ENCODE results near the gene CKLF.
"Not testable (repeated sequence)": the region's sequence is repeated elsewhere in the genome, so short reads cannot be mapped to it uniquely, and the experiment has no call there.

Gene CKLF

GRCh38 chr16:66544016-66544757 is 8.2 kb upstream of the CKLF start:
- DNase-seq: no peak

DNA sequence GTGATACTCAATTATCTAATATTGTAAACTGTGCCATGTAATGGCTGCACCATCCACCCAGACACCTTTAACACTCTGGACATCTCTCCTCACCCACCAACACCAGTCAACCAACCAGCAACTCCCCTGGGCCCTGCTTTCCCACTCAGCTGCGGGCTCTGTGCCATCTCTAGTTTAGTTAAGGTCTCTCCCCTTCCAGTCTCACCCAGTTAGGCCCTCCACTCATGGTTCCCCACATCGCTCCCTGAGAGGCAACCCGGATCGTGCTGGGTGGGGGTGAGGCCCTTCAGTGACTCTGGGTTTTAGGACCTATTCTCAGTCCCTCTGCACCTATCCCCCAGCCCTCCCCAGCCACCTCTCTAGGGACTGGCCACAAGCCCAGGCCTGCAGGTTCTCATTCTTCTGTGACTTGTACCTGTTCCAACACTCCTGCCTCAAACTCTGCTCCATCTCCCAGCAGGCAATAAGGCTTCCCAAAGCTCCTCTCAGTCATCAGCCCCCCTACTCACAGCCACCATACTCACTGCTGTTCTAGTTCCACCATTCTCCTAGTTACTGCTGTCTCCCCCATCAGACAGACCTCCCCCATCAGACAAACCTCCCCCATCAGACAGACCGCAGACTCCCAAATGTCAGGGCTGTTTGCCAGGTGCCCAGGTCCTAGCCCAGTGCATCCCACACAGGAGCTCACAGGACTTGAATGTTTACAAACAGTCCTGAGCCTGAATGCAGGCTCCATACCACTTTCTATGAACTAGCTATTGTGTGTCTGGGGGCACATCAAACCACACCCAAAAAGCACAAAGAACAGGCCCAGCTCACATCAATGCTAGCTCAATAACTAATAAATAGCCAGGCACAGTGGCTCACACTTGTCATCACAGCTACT is 5.0 kb upstream of the CKLF start:
- no peak for DNase-seq

- DNase-seq: no peak
Observed at GRCh38 chr16:66548068-66548467, 4.3 kb upstream of the CKLF start.

DNA sequence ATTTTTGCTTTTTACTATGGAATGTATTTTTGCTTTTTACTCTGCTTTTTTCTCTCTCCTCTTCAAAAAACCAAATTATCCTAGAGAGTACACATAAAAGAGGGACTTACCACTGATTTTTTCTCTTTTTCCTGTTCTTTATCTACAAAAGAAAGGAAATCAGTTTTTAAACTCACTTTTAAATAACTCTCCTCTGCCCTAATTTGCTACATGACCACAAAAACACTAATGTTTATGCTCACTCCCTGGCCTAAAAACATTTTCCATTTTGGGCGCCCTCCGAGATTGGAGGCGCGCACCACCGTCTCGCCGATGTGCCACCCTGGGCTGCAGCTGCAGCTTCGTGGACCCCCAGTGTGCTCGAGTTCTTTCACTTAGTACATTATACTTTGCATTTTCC is 3.5 kb upstream of the CKLF start:
- DNase-seq: no peak

DNA sequence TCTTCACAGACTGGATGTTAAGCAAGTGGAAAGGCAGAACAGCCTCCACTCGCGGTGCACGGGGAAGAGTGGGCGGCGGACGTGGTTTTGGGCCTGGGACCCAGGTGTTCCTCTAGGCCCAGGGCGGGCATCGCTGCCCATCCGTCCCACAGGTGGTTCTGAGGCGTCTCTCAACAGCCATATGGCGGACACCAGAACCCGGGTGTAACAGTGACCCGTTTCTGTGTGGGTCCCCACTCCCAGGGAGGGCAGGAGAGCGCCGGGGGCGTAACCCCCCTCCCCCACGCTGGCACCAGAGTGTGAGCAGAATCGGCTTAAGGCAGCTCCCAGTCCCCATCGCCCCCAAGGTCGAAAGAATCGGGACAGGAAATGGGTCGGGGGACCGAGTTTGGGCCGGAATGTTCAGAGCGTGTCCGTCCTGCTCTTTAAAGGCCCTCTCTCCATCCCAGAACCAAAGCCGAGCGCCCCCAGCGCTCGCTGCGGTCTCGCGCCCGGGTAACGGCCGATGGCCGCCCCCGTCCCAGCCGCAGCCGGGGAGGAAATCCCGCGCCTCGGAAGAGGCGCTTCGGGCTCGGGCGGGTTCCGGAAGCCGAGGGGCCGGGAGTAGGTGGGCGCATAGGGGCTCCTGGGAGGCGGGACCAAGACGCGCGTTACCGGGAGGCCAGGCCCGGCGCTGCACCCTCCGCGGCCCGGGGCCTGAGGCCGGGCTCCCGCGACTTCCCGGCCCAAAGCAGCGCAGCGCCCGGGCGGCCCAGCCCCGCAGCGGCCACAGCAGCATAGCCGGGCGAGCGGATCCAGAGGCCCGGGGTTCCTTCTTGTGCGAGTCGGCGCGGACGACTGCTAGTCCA is 2.9 kb upstream of the CKLF start, which contains the start of gene TK2:
TK2 (minus strand) TSS at position 839 of the 848 bp plus-strand sequence; CDS start at position 778, 61 bp downstream.
- DNase-seq: no peak

DNA sequence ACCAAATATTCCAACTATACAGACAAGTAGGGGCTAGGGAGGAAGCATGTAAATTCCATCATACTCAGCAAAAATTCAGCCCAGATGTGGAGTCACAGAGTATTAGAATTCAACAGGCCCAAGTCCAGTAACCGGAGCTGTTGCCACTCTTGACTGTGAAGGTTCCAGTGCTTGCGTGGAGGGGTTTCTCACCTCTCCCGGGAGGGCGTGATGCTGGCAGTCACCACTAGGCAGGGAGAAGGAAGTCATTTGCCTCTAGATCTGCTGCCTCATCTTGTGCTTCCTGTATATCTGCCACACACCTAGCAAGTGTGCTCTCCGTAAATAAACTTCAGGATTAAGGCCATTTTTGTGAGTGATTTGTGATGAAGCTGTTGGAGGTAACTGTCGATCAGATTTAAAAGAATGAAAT is 1.0 kb upstream of the CKLF start:
- no peak for DNase-seq

- no peak for DNase-seq
Observed at GRCh38 chr16:66551788-66552285, 539 bp upstream of the CKLF start.

DNA sequence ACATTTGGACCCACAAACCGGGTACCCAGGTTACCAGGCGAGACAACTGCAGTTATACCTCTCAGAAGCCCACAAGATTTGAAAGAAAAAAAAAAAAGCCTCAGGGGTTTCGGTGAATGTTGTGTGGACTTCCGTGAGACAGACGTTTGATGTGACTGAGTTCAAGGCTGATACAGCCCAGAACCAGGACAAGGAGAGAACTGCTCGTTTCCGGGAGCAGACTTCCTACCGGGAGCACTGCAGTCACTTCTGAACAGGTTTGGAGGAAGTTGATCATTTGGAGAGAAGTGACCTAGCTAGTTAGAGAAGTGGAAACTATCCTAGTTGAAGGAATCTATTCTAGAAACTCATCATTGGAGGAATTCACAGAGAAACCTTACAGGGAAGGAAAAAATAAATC is 847 bp downstream of the CKLF start:
- DNase-seq: no peak

DNA sequence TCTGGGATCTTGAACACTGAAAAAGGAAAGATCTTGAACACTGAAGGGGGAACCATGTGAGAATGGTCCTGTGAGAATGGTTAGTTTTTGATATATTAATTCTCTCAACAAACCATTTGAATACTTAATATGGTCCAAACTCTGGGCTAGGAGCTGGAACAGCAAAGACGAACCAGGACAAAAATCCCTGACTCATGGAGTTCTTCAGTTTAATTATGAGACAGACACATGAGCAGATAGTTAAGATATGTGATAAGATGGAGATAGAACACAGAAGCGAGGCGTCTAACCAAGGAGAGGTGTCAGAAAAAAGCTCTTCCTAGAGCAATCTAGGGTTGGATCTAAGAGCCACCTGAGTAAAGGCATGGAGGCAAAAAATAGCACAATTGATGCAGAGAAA is 1.6 kb downstream of the CKLF start:
- DNase-seq: no peak

- no peak for DNase-seq
Observed at GRCh38 chr16:66554495-66554894, 2.1 kb downstream of the CKLF start.

DNA sequence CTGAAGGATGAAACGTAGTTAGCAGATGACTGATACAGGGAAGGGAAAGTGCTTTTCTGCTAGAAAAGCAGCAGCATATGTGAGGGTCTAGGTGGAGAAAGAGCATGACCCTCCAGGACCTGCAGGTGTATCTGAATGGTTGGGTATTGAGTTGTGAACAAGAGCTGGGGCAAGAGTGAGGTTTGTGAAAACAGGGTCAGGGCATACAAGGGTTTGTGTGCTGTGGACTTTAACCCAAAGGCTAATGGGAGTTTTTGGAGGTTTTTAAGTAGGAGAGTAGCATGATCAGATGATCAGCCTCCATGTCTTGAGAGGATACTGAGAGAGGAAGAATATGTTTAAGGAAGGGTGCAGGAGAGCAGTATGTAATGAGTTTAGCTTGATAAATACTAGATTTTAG is 7.7 kb downstream of the CKLF start:
- no peak for DNase-seq

GRCh38 chr16:66561381-66562080 is 9.2 kb downstream of the CKLF start:
- DNase-seq: no peak

DNA sequence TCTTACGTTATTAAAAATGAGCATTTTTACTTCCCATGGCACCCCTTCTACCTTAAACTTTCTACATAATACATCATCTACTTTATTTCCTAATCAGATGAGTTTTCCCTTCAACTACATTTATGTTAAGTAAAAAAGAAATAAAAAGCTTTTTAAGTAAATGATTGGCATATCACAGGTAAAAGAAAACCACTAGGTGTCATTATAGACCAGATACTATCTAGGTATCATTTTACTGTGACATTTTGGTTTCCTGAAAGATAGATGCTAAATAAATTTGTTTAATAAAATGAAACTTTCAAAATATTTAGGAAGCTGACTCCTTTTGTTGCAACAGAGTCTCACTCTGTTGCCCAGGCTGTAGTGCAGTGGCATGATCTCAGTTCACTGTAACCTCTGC is 10.0 kb downstream of the CKLF start:
- DNase-seq: no peak

- no peak for DNase-seq
Observed at GRCh38 chr16:66562986-66563385, 10.6 kb downstream of the CKLF start.

DNA sequence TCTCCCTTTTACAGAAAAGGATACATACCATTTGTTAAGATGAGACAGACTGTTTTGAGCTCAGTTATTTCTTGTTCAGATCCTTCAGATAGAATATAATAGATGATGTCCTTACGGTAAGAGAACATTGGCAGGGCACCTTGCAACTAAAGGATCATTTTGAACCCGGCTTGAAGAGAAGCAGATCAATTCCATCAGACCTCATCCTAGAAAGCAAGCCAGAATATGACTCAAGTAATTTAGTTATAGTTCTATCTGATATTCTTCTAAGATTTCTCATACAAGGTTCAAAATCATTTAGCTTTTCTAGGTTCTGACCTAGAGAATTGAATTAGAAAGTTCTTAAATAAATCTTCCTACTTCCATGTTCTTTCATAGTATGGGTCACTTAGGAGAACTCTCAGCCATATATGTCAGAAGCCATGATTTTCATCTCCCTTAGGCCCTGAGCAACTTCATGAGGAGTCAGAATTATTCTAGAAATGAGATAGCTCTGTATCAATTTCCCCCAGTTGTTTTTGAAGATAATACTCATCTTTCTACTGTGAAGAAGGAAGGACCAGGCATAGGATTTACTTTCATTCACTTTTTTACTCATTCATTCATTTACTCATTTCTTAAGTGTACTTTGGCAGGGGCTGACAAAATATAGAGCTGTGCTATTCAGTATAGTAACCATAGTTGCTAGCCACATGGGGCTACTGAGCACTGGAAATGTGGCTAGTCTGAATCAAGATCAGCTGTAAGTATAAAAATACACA is 11.4 kb downstream of the CKLF start:
- no peak for DNase-seq

GRCh38 chr16:66566051-66566901 is 13.9 kb downstream of the CKLF start, which contains the start of gene CMTM1:
Gene CMTM1 (plus strand): TSS chr16:66566439. CDS start chr16:66566514, 75 bp downstream.
- DNase-seq: no peak

DNA sequence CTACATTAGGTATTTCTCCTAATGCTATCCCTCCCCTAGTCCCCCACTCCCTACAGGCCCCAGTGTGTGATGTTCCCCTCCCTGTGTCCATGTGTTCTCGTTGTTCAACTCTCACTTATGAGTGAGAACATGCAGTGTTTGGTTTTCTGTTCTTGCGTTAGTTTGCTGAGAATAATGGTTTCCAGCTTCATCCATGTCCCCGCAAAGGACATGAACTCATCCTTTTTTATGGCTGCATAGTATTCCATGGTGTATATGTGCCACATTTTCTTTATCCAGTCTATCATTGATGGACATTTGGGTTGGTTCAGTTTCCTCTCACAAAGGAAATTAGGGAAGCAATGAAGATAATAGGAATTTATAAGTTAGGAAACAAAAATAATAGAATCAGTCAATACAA is 14.9 kb downstream of the CKLF start:
- not testable (repeated sequence) for DNase-seq

GRCh38 chr16:66568355-66568754 is 16.0 kb downstream of the CKLF start:
- no peak for DNase-seq

DNA sequence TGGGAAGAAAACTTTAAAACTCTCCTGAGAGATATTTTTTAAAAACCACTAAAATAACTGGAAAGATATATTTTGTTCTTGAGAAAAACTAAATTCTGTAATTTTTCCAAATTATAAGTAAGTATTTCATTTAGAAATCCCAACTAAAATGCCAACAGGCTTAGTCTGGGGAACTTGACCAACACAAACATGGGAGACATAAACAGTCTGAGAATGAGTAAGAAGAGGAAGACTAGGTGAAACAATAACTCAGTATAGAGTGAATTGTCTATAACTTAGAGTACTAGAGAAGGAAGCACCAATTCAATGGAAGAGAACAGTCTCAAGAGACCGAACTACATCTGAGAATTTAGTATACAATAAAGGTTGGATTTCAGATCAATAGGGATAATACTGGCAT is 16.8 kb downstream of the CKLF start:
- no peak for DNase-seq

GRCh38 chr16:66569827-66570405 is 17.5 kb downstream of the CKLF start:
- DNase-seq: no peak

Measured in NCI-H1105 (cell line).